Tibial artery (tissue), 4 donors: ENCODE data around the gene TRIM67.

ENCODE experiments used
- DNase-seq, 2 donors: peaks; one replicate each; pipeline ENCODE4 v3.0.0-alpha.2; 2019
- H3K27ac ChIP-seq, 2 donors: fragments of 200-600 bp; sonication (generic) in 1 of 2; 1 replicate in 1 of 2; 2 replicates in 1 of 2; pipeline ENCODE4 v1.5.1; 2018 to 2019; ENCODE audit warnings: mild to moderate bottlenecking in 1 of 2
- H3K27me3 ChIP-seq, 2 donors: fragments of 200-600 bp; sonication (generic) in 1 of 2; one replicate each; pipeline versions ENCODE4 v1.5.1 to v1.6.0; 2016 to 2019
- H3K36me3 ChIP-seq, 3 donors: fragments of 200-600 bp; sonication (generic) in 2 of 3; one replicate each; pipeline ENCODE4 v1.5.1; 2016 to 2019; ENCODE audit warnings: mild to moderate bottlenecking in 2 of 3
- H3K4me1 ChIP-seq, 4 donors: fragments of 200-600 bp; sonication (generic) in 2 of 4; 1 replicate in 3 of 4; 2 replicates in 1 of 4; pipeline ENCODE4 v1.5.1; 2016 to 2019
- H3K4me3 ChIP-seq, 2 donors: fragments of 200-600 bp; sonication (generic) in 1 of 2; 1 replicate in 1 of 2; 2 replicates in 1 of 2; pipeline ENCODE4 v1.5.1; 2018 to 2019; ENCODE audit warnings: mild to moderate bottlenecking in 2 of 2
- H3K9me3 ChIP-seq, 3 donors: fragments of 200-600 bp; sonication (generic) in 1 of 3; one replicate each; pipeline ENCODE4 v1.5.1; 2016 to 2019
- CTCF ChIP-seq, 2 experiments: fragments of 200-600 bp in 1 of 2; fragments of 450-650 bp in 1 of 2; IDR thresholded peaks; one replicate each; pipeline ENCODE4 v1.5.1; 2017 to 2019; ENCODE audit warnings: antibody characterized with exemption in 2 of 2, mild to moderate bottlenecking in 1 of 2, moderate library complexity in 1 of 2
- intact Hi-C: fragments of 100-400 bp; cut with DNase I; formaldehyde crosslinking; loops from one replicate; pipeline ENCODE4 v1.15.0; 2023; ENCODE audit warnings: low total_unique reads

TRIM67 gene

GRCh38 chr1:231186356-231187115, 24.7 kb downstream of the TRIM67 start:
- intact Hi-C loops: no loop called here
- Histone ChIP-seq H3K4me3 (no peak overlapping the region), H3K27ac (no peak overlapping the region), H3K4me1 (no peaks in the 10 kb centered on the region), H3K36me3 (no peaks in the 10 kb centered on the region), H3K27me3 (peaks cover 0 to 36% of the 10 kb centered on the region in 2 donors), H3K9me3 (no peaks in the 10 kb centered on the region)
- no peak for TF ChIP-seq CTCF (IDR thresholded peaks at IDR 0.05)
- no peak for DNase-seq

GRCh38 chr1:231187571-231187970, 25.7 kb downstream of the TRIM67 start:
- intact Hi-C loops: no loop called here
- H3K4me3 ChIP-seq: no peak overlapping the region
- no peaks in the 10 kb centered on the region for H3K4me1 ChIP-seq
- no peak overlapping the region for H3K27ac ChIP-seq
- no peak for TF ChIP-seq CTCF (IDR thresholded peaks at IDR 0.05)
- peaks cover 0 to 35% of the 10 kb centered on the region in 2 donors for H3K27me3 ChIP-seq
- H3K36me3 ChIP-seq: no peaks in the 10 kb centered on the region
- DNase-seq: no peak
- no peaks in the 10 kb centered on the region for H3K9me3 ChIP-seq

- DNase-seq: no peak
- no peak overlapping the region for H3K27ac ChIP-seq
- no peaks in the 10 kb centered on the region for H3K9me3 ChIP-seq
- no peaks in the 10 kb centered on the region for H3K36me3 ChIP-seq
- TF ChIP-seq CTCF (IDR thresholded peaks at IDR 0.05): no peak
- intact Hi-C loops: no loop called here
- no peak overlapping the region for H3K4me3 ChIP-seq
- peaks cover 0 to 30% of the 10 kb centered on the region in 2 donors for H3K27me3 ChIP-seq
- H3K4me1 ChIP-seq: no peaks in the 10 kb centered on the region
Observed at GRCh38 chr1:231188072-231188471, 26.2 kb downstream of the TRIM67 start.

- H3K4me1 ChIP-seq: no peaks in the 10 kb centered on the region
- no peak for TF ChIP-seq CTCF (IDR thresholded peaks at IDR 0.05)
- intact Hi-C loops: no loop called here
- no peaks in the 10 kb centered on the region for H3K36me3 ChIP-seq
- H3K4me3 ChIP-seq: no peak overlapping the region
- DNase-seq: no peak
- no peak overlapping the region for H3K27ac ChIP-seq
- H3K9me3 ChIP-seq: no peaks in the 10 kb centered on the region
- peaks cover 0 to 31% of the 10 kb centered on the region in 2 donors for H3K27me3 ChIP-seq
Observed at GRCh38 chr1:231188768-231189167, 26.9 kb downstream of the TRIM67 start.

- Histone ChIP-seq H3K27me3 (peaks cover 0 to 39% of the 10 kb centered on the region in 2 donors), H3K4me3 (no peak overlapping the region), H3K27ac (no peak overlapping the region), H3K9me3 (no peaks in the 10 kb centered on the region), H3K4me1 (no peaks in the 10 kb centered on the region), H3K36me3 (no peaks in the 10 kb centered on the region)
- no peak for DNase-seq
- no peak for TF ChIP-seq CTCF (IDR thresholded peaks at IDR 0.05)
- intact Hi-C loops: no loop called here
Observed at GRCh38 chr1:231189683-231190270, 27.9 kb downstream of the TRIM67 start.
